GM12872 (cell line): ENCODE data around the gene MBOAT1.

ENCODE experiments used
- CTCF ChIP-seq: IDR thresholded peaks from 3 replicates; pipeline ENCODE4 v1.5.1; 2011; ENCODE audit warnings: low read depth, mild to moderate bottlenecking, low read length, moderate library complexity; ENCODE audit not compliant: insufficient read depth

MBOAT1 gene

GRCh38 chr6:20237677-20238460, 25.6 kb upstream of the MBOAT1 start:
- TF ChIP-seq CTCF = no peak

- TF ChIP-seq CTCF = no peak
These were observed 24.8 kb upstream of the MBOAT1 start for GRCh38 chr6:20236909-20237600.

GRCh38 chr6:20236344-20236743, 24.1 kb upstream of the MBOAT1 start:
- TF ChIP-seq CTCF = no peak

GRCh38 chr6:20235041-20235440, 22.8 kb upstream of the MBOAT1 start:
- TF ChIP-seq CTCF = no peak

- no peak for TF ChIP-seq CTCF
These were observed 21.9 kb upstream of the MBOAT1 start for GRCh38 chr6:20234136-20234535.

GRCh38 chr6:20233007-20233730, 20.9 kb upstream of the MBOAT1 start:
- TF ChIP-seq CTCF = no peak

GRCh38 chr6:20232188-20232587, 19.9 kb upstream of the MBOAT1 start:
- TF ChIP-seq CTCF = no peak
